Esophagus muscularis mucosa (tissue), 4 donors: ENCODE data around the gene DAG1. TPM values are rescaled to one million over a fixed set of nuclear protein-coding genes. Genes with fewer than 3 reads are reported as not detected.
A peak's percentile ranks its signal among the peaks of the same experiment; 100 is the strongest.

Experiments used
- DNase-seq: peaks from one replicate; pipeline ENCODE4 v3.0.0-alpha.2; 2017; ENCODE audit errors: extremely low spot score
- H3K27ac ChIP-seq, 4 donors: fragments of 200-600 bp; sonication (generic); replicated peaks in 1 of 4; 1 replicate in 3 of 4; 2 replicates in 1 of 4; pipeline ENCODE4 v1.5.1; 2016 to 2019; ENCODE audit warnings: mild to moderate bottlenecking in 1 of 4
- H3K27me3 ChIP-seq, 4 donors: fragments of 200-600 bp; sonication (generic); one replicate each; pipeline versions ENCODE4 v1.5.1 to v1.6.0; 2016 to 2019
- H3K36me3 ChIP-seq, 4 donors: fragments of 200-600 bp; sonication (generic); one replicate each; pipeline ENCODE4 v1.5.1; 2016 to 2019
- H3K4me1 ChIP-seq, 4 donors: fragments of 200-600 bp; sonication (generic); one replicate each; pipeline ENCODE4 v1.5.1; 2016 to 2019
- H3K4me3 ChIP-seq, 4 donors: fragments of 200-600 bp; sonication (generic); 1 replicate in 2 of 4; 2 replicates in 2 of 4; pipeline ENCODE4 v1.5.1; 2016 to 2019; ENCODE audit warnings: mild to moderate bottlenecking in 4 of 4, moderate library complexity in 1 of 4
- H3K9me3 ChIP-seq, 4 donors: fragments of 200-600 bp; sonication (generic); 1 replicate in 3 of 4; 2 replicates in 1 of 4; pipeline ENCODE4 v1.5.1; 2016 to 2019
- CTCF ChIP-seq, 3 experiments: fragments of 200-600 bp in 2 of 3; fragments of 450-650 bp in 1 of 3; sonication (generic) in 2 of 3; IDR thresholded peaks; one replicate each; pipeline ENCODE4 v1.5.1; 2017 to 2019; ENCODE audit warnings: antibody characterized with exemption in 3 of 3, mild to moderate bottlenecking in 2 of 3, moderate library complexity in 1 of 3
- EP300 ChIP-seq: sonication (generic); formaldehyde crosslinking; IDR thresholded peaks from one replicate; pipeline ENCODE4 v1.6.1; 2017; ENCODE audit warnings: antibody characterized with exemption
- POLR2A ChIP-seq: fragments of 450-650 bp; IDR thresholded peaks from one replicate; pipeline ENCODE4 v1.6.1; 2017; ENCODE audit warnings: antibody characterized with exemption, moderate library complexity, mild to moderate bottlenecking, low read depth
- POLR2AphosphoS5 ChIP-seq, 2 donors: sonication (generic); formaldehyde crosslinking; IDR thresholded peaks; one replicate each; pipeline ENCODE4 v1.6.1; 2017; ENCODE audit warnings: antibody characterized with exemption in 2 of 2
- WGBS: methylation state at CpG from one replicate; pipeline ENCODE4 v1.1.5; 2018; 5-methylcytosine and 5-hydroxymethylcytosine counted together
- intact Hi-C: fragments of 100-400 bp; cut with DNase I; formaldehyde crosslinking; loops from one replicate; pipeline ENCODE4 v1.15.1; 2023
- total RNA-seq, 4 donors: library from RNA; depleted of rRNA; stranded (reverse); fragments of >200 nt; gene quantifications; one replicate each; pipeline versions ENCODE4 v1.1.0 to v1.2.1, GENCODE V29; 2016

DAG1 gene
- total RNA-seq, 4 donors from 2014 or later, result 89.3 to 190 (median 135) TPM

- intact Hi-C loops, result no loop called here
- no peak overlapping the region for H3K27ac ChIP-seq
- WGBS, result 77% methylated on average over 4 of the region's 4 CpGs
These were observed 9.1 kb upstream of the DAG1 start for GRCh38 chr3:49460956-49461355.

GRCh38 chr3:49461443-49462171 is 8.5 kb upstream of the DAG1 start:
- DNase-seq, result no peak
- Histone ChIP-seq H3K36me3 (no peaks in the 10 kb centered on the region), H3K4me1 (peaks cover 8 to 26% (median 12%) of the 10 kb centered on the region in 4 donors), H3K27ac (peak overlapping the region in 2 of 4 donors; percentile 7 to 17), H3K9me3 (no peaks in the 10 kb centered on the region), H3K27me3 (no peaks in the 10 kb centered on the region), H3K4me3 (no peak overlapping the region)
- 29% methylated on average over 1 of the region's 1 CpG for WGBS
- intact Hi-C loops, result no loop called here
- TF ChIP-seq POLR2A (no peak), CTCF (IDR thresholded peaks at IDR 0.05) (no peak), POLR2AphosphoS5 (IDR thresholded peaks at IDR 0.05) (no peak), EP300 (no peak)

More at GRCh38 chr3:49460956-49461355, 9.1 kb upstream of the DAG1 start:
- Histone ChIP-seq H3K36me3 (no peaks in the 10 kb centered on the region), H3K4me3 (no peak overlapping the region), H3K4me1 (peaks cover 8 to 26% (median 12%) of the 10 kb centered on the region in 4 donors), H3K9me3 (no peaks in the 10 kb centered on the region), H3K27me3 (no peaks in the 10 kb centered on the region)
- DNase-seq, result no peak
- no peak for TF ChIP-seq CTCF (IDR thresholded peaks at IDR 0.05)
- no peak for TF ChIP-seq POLR2A
- TF ChIP-seq POLR2AphosphoS5 (IDR thresholded peaks at IDR 0.05), result no peak
- no peak for TF ChIP-seq EP300

- intact Hi-C loops, result no loop called here
- no peaks in the 10 kb centered on the region for H3K27me3 ChIP-seq
- H3K4me3 ChIP-seq, result no peak overlapping the region
- DNase-seq, result no peak
- H3K27ac ChIP-seq, result peak overlapping the region in 2 of 4 donors; percentile 7 to 17
- H3K4me1 ChIP-seq, result peaks cover 8 to 26% (median 12%) of the 10 kb centered on the region in 4 donors
- TF ChIP-seq EP300 (no peak), POLR2AphosphoS5 (IDR thresholded peaks at IDR 0.05) (no peak), CTCF (IDR thresholded peaks at IDR 0.05) (no peak), POLR2A (no peak)
- no peaks in the 10 kb centered on the region for H3K36me3 ChIP-seq
- 84% methylated on average over 3 of the region's 3 CpGs for WGBS
- H3K9me3 ChIP-seq, result no peaks in the 10 kb centered on the region
These were observed 7.8 kb upstream of the DAG1 start for GRCh38 chr3:49462222-49462621.

GRCh38 chr3:49465270-49466034 is 4.6 kb upstream of the DAG1 start:
- Histone ChIP-seq H3K36me3 (no peaks in the 10 kb centered on the region), H3K4me3 (no peak overlapping the region), H3K9me3 (no peaks in the 10 kb centered on the region), H3K27me3 (no peaks in the 10 kb centered on the region), H3K4me1 (peaks cover 30 to 38% (median 34%) of the 10 kb centered on the region in 4 donors), H3K27ac (peak overlapping the region; percentile 12 to 96 (median 35))
- no peak for DNase-seq
- 90% methylated on average over 17 of the region's 18 CpGs for WGBS
- intact Hi-C loops, result no loop called here
- no peak for TF ChIP-seq CTCF (IDR thresholded peaks at IDR 0.05)
- no peak for TF ChIP-seq POLR2A
- TF ChIP-seq EP300, result no peak
- TF ChIP-seq POLR2AphosphoS5 (IDR thresholded peaks at IDR 0.05), result no peak
